HepG2 (cell line): ENCODE measurements around the gene SLC10A1. TPM values are rescaled to one million over a fixed set of nuclear protein-coding genes. Genes with fewer than 3 reads are reported as not detected.

ENCODE experiments used
- ETS1 ChIP-seq: sonication (generic); formaldehyde crosslinking; IDR thresholded peaks from 2 replicates; pipeline ENCODE4 v1.4.0; 2020; ENCODE audit warnings: missing genetic modification reagents
- KIAA2018 ChIP-seq: sonication (generic); formaldehyde crosslinking; IDR thresholded peaks from 2 replicates; pipeline ENCODE4 v1.5.0; 2020; ENCODE audit warnings: mild to moderate bottlenecking, missing genetic modification reagents, borderline replicate concordance
- ZNF333 ChIP-seq: sonication (generic); formaldehyde crosslinking; IDR thresholded peaks from 2 replicates; pipeline ENCODE4 v1.4.0; 2020; ENCODE audit warnings: mild to moderate bottlenecking, missing genetic modification reagents, borderline replicate concordance
- ZNF549 ChIP-seq: sonication (generic); formaldehyde crosslinking; IDR thresholded peaks from 2 replicates; pipeline ENCODE4 v1.5.0; 2020; ENCODE audit warnings: missing genetic modification reagents
- ZNF687 ChIP-seq: sonication (generic); formaldehyde crosslinking; IDR thresholded peaks from 2 replicates; pipeline ENCODE4 v1.5.1; 2020; ENCODE audit warnings: mild to moderate bottlenecking, missing genetic modification reagents, moderate library complexity
- ZNF768 ChIP-seq: sonication (generic); formaldehyde crosslinking; IDR thresholded peaks from 2 replicates; pipeline ENCODE4 v1.4.0; 2020; ENCODE audit warnings: missing genetic modification reagents
- ZUFSP ChIP-seq: sonication (generic); formaldehyde crosslinking; IDR thresholded peaks from 2 replicates; pipeline ENCODE4 v1.9.0; 2021; ENCODE audit warnings: missing genetic modification reagents, mild to moderate bottlenecking, borderline replicate concordance
- polyA plus RNA-seq, 8 experiments: library from polyadenylated mRNA; depleted of rRNA in 3 of 8; stranded (reverse) in 7 of 8; unstranded in 1 of 8; fragments of >200 nt; fragmentation: Illumina TruSeq in 4 of 8; extraction: Trizol in 4 of 8; gene quantifications; 2 replicates each; pipeline versions ENCODE4 v1.2.1 to v1.2.3, GENCODE V29; 2011 to 2016; ENCODE audit warnings: low read depth in 4 of 8, missing spikeins in 1 of 8, mixed read lengths in 1 of 8; ENCODE audit not compliant: insufficient read depth in 1 of 8
- total RNA-seq, 5 experiments: library from RNA; depleted of rRNA; stranded (reverse); fragments of >200 nt; fragmentation: Illumina TruSeq; extraction: Trizol; gene quantifications; 2 replicates each; pipeline ENCODE4 v1.2.3, GENCODE V29; 2016; ENCODE audit warnings: low read depth in 1 of 5

The SLC10A1 gene
- total and polyA plus RNA-seq, 2 of the 13 experiments (the other 11 are each of a cell fraction or from before 2014, with no cell fraction given): 0.17 TPM; not detected in 1

- TF ChIP-seq KIAA2018 (CRISPR knock-in tag) (no peak), ZNF768 (CRISPR knock-in tag) (no peak), ETS1 (no peak), ZNF687 (CRISPR knock-in tag) (no peak), ZUFSP (CRISPR knock-in tag) (no peak), ZNF549 (no peak), ZNF333 (CRISPR knock-in tag) (no peak)
These were observed 43.2 kb downstream of the SLC10A1 start (continued) for GRCh38 chr14:69753860-69754259.
